AG04450 (cell line): ENCODE results near the gene TSFM. TPM values are rescaled to one million over a fixed set of nuclear protein-coding genes. Genes with fewer than 3 reads are reported as not detected.
A peak's percentile ranks its signal among the peaks of the same experiment; 100 is the strongest.

ENCODE experiments used
- CTCF ChIA-PET: fragments of 300-600, 350-600 bp; formaldehyde crosslinking; extraction: SDS; loops from one replicate; lab custom pipeline; 2022; ENCODE audit warnings: antibody characterized with exemption, inconsistent platforms; lab: Charles Lee
- POLR2A ChIA-PET: fragments of 350-600 bp; formaldehyde crosslinking; extraction: SDS; loops from one replicate; lab custom pipeline; 2021; ENCODE audit warnings: antibody characterized with exemption, inconsistent platforms; lab: Yijun Ruan, JAX
- DNase-seq: peaks from one replicate; pipeline ENCODE4 v3.0.0-alpha.2; 2011; ENCODE audit warnings: low read depth, low spot score
- H3K27ac ChIP-seq: one replicate; pipeline ENCODE4 v1.5.1; 2012; ENCODE audit warnings: low read depth, low read length, control low read depth
- H3K27me3 ChIP-seq: one replicate; pipeline ENCODE4 v1.6.0; 2012; ENCODE audit warnings: low read length; ENCODE audit not compliant: control insufficient read depth, insufficient read depth
- H3K4me3 ChIP-seq: 2 replicates; pipeline ENCODE4 v1.5.1; 2011; ENCODE audit warnings: mild to moderate bottlenecking, low read depth, low read length, control low read depth
- H3K9me3 ChIP-seq: 2 replicates; pipeline ENCODE4 v1.5.1; 2012; ENCODE audit warnings: low read length; ENCODE audit not compliant: control insufficient read depth, insufficient read depth
- polyA plus RNA-seq: library from polyadenylated mRNA; depleted of rRNA; stranded (reverse); fragments of >200 nt; gene quantifications from 2 replicates; pipeline ENCODE4 v1.2.3, GENCODE V29; 2011
- TF ChIP-seq, protein P1 (sequence below): IDR thresholded peaks from 2 replicates; pipeline ENCODE4 v1.5.1; 2011; ENCODE audit warnings: low read depth, low read length, control low read depth, inconsistent platforms

TSFM gene
- polyA plus RNA-seq, 1 experiment, result 22.3 TPM

DNA sequence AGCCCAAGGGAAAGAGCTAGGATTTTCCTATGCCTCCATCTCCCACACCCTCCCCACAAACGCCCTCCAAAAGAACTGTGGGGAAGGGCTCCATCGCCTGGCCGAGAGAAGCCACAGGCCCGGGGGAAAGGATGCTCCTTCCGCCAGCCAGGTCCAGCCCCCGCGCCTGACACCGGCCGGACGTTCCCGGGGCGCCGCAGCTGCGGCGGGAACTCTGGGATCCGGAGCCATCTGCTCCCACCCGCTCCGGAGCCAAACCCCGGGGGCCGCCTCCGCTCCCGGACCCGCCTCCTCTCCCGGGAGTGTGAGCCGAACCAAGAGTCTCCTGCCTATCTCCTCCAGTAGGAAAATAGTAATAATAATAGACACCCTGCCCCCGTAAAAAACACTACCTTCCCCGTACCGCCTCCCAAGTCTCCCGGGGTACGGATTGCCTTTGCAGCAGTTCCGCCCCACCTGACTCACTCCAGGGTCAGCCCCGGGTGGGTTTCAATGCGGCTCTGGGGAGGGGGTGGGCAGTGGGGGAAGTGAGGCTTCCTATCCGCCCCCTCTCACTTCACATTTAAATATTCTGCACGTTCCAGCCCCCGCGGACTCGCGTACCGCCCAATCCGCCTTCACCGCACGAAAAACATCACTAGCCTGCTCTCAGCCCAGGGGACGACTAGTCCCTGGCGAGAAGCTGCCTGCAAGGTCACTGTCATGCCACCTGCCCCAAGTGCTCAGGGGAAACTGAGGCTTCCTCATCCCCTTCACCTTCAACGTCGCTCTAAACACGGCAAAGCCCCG is 46.4 kb upstream of the TSFM start:
- CTCF ChIA-PET, result interaction anchor here (1.1 to 2.6 kb wide), 4 partner anchors 10 to 278 kb away, joined by 8 to 19 read pairs (median 10); no protein-coding TSS in a partner anchor
- H3K4me3 ChIP-seq, result peak overlapping the region; percentile 35
- no peak for DNase-seq
- no peak overlapping the region for H3K27ac ChIP-seq
- POLR2A ChIA-PET, result interaction anchor here (1.9 to 2.2 kb wide), 2 partner anchors 9 to 10 kb away, joined by 8 to 10 read pairs; partner anchors contain the start of gene TSPAN31
- H3K9me3 ChIP-seq, result no peaks in the 10 kb centered on the region; the same call in 1 of the 2 replicates
- TF ChIP-seq, protein P1, sequence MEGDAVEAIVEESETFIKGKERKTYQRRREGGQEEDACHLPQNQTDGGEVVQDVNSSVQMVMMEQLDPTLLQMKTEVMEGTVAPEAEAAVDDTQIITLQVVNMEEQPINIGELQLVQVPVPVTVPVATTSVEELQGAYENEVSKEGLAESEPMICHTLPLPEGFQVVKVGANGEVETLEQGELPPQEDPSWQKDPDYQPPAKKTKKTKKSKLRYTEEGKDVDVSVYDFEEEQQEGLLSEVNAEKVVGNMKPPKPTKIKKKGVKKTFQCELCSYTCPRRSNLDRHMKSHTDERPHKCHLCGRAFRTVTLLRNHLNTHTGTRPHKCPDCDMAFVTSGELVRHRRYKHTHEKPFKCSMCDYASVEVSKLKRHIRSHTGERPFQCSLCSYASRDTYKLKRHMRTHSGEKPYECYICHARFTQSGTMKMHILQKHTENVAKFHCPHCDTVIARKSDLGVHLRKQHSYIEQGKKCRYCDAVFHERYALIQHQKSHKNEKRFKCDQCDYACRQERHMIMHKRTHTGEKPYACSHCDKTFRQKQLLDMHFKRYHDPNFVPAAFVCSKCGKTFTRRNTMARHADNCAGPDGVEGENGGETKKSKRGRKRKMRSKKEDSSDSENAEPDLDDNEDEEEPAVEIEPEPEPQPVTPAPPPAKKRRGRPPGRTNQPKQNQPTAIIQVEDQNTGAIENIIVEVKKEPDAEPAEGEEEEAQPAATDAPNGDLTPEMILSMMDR, result peak; percentile 51
- H3K27me3 ChIP-seq, result peaks cover 88% of the 10 kb centered on the region

DNA sequence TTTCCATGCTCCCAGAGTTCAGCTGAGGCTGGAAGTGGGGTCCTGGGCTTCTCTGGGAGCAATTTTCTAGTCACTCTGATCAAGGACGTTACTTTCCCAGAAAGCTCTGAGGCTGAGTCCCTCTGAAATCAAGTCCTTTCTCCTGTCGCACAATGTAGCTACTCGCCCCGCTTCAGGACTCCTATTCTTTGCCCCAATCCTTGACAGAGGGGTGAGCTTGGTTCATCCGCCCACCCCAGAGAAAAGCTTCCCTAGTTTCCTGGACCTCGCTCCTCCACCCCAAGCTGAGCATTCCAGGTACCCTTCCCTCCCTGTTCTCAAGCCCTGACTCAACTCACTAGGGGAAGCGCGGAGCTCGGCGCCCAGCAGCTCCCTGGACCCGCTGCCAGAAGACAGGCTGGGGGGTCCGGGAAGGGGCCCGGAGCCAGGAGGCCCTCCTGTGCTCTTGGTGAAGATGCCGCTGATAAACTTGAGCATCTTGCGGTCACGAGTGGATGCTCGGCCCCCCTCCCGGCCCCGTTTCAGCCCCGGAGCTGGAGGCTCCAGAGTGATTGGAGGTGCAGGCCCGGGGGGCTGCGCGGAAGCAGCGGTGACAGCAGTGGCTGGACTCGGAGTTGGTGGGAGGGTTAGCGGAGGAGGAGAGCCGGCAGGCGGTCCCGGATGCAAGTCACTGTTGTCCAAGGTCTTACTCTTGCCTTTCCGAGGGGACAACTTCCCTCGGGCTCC is 45.7 kb upstream of the TSFM start:
- Histone ChIP-seq H3K27me3 (peaks cover 92% of the 10 kb centered on the region), H3K27ac (no peak overlapping the region), H3K9me3 (no peaks in the 10 kb centered on the region; the same call in 1 of the 2 replicates), H3K4me3 (no peak overlapping the region)
- POLR2A ChIA-PET, result interaction anchor here (1.9 to 2.2 kb wide), 2 partner anchors 8 to 11 kb away, joined by 8 to 10 read pairs; partner anchors contain the start of gene TSPAN31
- CTCF ChIA-PET, result interaction anchor here (1.1 to 2.6 kb wide), 3 partner anchors 10 to 278 kb away, joined by 4 to 9 read pairs (median 8); no protein-coding TSS in a partner anchor
- TF ChIP-seq, protein P1, result no peak
- no peak for DNase-seq

DNA sequence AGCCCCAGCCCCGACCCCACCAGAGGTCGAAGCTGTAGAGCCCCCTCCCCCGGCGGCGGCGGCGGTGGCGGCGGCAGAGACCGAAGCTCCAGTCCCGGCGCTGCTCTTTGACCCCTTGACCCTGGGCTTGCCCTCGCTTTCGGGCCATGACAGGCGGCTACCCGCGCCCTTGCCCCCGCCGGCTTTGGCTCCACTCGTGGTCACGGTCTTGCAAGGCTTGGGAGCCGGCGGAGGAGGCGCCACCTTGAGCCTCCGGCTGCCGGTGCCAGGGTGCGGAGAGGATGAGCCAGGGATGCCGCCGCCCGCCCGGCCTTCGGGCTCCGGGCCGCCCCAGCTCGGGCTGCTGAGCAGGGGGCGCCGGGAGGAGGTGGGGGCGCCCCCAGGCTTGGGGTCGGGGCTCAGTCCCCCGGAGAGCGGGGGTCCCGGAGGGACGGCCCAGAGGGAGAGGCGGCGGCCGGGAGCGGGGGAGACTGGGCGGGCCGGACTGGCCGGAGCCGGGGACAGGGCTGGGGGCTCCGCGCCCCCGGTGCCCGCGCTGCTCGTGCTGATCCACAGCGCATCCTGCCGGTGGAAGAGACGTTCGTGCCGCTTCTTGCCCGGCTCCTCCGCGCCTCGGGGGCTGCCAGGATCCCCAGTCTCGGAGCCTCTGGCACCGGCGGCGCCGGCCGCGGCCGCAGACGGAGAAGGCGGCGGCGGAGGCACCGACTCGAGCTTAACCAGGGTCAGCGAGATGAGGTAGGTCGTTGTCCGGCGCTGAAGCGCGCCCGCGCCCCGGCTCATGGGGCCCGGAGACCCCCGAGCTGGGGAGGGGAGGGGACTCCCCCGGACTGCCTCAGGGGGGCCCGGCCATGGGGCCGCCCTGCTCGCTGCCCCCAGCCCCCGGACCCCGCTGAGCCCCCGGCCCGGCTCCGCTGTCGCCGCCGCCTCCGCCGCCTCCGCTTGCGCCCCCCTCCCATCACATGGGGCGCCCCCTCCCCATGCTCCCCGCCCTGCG is 44.8 kb upstream of the TSFM start:
- POLR2A ChIA-PET, result interaction anchor here (2.2 kb wide), 1 partner anchor 11 kb away, joined by 10 read pairs; no protein-coding TSS in a partner anchor
- H3K9me3 ChIP-seq, result no peaks in the 10 kb centered on the region; the same call in 1 of the 2 replicates
- TF ChIP-seq, protein P1, result peak; percentile 46
- no peak overlapping the region for H3K27ac ChIP-seq
- peaks cover 91% of the 10 kb centered on the region for H3K27me3 ChIP-seq
- peak overlapping the region; percentile 7; the same call in 1 of the 2 replicates for H3K4me3 ChIP-seq
- CTCF ChIA-PET, result interaction anchor here (1.0 to 2.6 kb wide), 4 partner anchors 11 to 279 kb away, joined by 4 to 9 read pairs (median 6); no protein-coding TSS in a partner anchor
- DNase-seq, result no peak

DNA sequence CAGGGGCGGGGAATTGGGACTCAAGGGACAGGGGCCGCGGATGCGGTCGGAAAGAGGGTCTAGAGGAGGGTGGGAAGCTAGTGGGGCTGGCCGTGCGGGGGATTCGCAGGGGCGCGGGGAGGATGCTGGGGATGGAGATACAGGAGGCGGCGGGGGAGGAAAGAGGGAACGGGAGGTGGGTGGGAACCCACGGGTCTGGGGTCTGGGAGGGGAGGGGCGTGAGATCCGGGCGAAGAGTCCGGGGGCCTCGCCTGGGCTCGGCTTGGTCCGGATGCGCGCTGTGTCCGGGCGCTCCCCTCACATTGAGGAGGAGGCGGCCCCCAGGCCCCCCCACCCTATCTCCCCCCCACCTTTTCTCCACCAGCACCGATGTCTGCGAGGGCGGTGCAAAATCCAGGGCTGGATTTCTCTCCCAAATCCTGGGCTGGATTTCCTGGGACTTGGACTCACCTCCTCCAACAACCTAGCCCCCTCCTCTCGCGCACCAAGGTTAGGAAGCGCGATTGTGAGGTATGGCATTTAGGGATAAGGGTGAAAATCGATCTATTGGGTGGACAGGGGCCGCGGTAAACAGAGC is 43.8 kb upstream of the TSFM start, which contains the start of gene AGAP2:
TSS of gene AGAP2 (minus strand) at position 82 of the 577 bp plus-strand sequence. CDS start 496 bp downstream, outside the sequence.
- CTCF ChIA-PET, result interaction anchor here (1.0 kb wide), 1 partner anchor 13 kb away, joined by 5 read pairs; no protein-coding TSS in a partner anchor
- Histone ChIP-seq H3K9me3 (no peaks in the 10 kb centered on the region; the same call in 1 of the 2 replicates), H3K4me3 (peak within 1 kb of the TSS; percentile 7), H3K27ac (no peak within 1 kb of the TSS), H3K27me3 (peaks cover 82% of the 10 kb centered on the region)
- POLR2A ChIA-PET, result interaction anchor here (0.5 kb wide), 1 partner anchor 119 kb away, joined by 7 read pairs; no protein-coding TSS in a partner anchor
- DNase-seq, result no peak
- TF ChIP-seq, protein P1, result no peak
